OCI-LY7 (cell line): ENCODE data around the gene RHEX. TPM values are rescaled to one million over a fixed set of nuclear protein-coding genes. Genes with fewer than 3 reads are reported as not detected.

Experiments used
- BruUV-seq: library from RNA; stranded (reverse); fragments of 400-500 nt; replicated peaks from 2 replicates; lab custom pipeline; 2021; lab: Mats Ljungman, UMichigan
- CTCF ChIA-PET: fragments of 300-600 bp; sonication (Branson Sonifier 250); formaldehyde crosslinking; loops from one replicate; lab custom pipeline; 2022; ENCODE audit warnings: antibody characterized with exemption; ENCODE audit not compliant: unreplicated experiment; lab: Charles Lee
- POLR2A ChIA-PET: fragments of 300-600 bp; sonication (Branson Sonifier 250); formaldehyde crosslinking; loops from one replicate; lab custom pipeline; 2022; ENCODE audit warnings: antibody characterized with exemption; lab: Charles Lee
- DNase-seq: peaks from one replicate; pipeline ENCODE4 v3.0.0-alpha.2; 2015; ENCODE audit warnings: low spot score
- H2AFZ ChIP-seq: fragments of 200-600 bp; sonication (generic), shearing (Covaris generic); 2 replicates; pipeline ENCODE4 v1.6.1; 2014; ENCODE audit warnings: mild to moderate bottlenecking, antibody characterized with exemption, low read length, moderate library complexity
- H3K27ac ChIP-seq: fragments of 200-600 bp; sonication (generic); 2 replicates; pipeline ENCODE4 v1.5.1; 2014; ENCODE audit warnings: mixed run types, low read depth, mild to moderate bottlenecking, moderate library complexity, low read length, inconsistent platforms; ENCODE audit not compliant: poor library complexity, severe bottlenecking
- H3K36me3 ChIP-seq: fragments of 200-600 bp; sonication (generic); 2 replicates; pipeline ENCODE4 v1.6.1; 2014; ENCODE audit warnings: mild to moderate bottlenecking, antibody characterized with exemption, low read length, moderate library complexity, mixed read lengths; ENCODE audit not compliant: insufficient read depth
- H3K4me1 ChIP-seq: fragments of 200-600 bp; sonication (generic); 2 replicates; pipeline ENCODE4 v1.5.1; 2014; ENCODE audit warnings: mild to moderate bottlenecking, low read length; ENCODE audit not compliant: insufficient read depth, poor library complexity, severe bottlenecking
- H3K4me2 ChIP-seq: fragments of 200-600 bp; sonication (generic); 2 replicates; pipeline ENCODE4 v1.6.1; 2014; ENCODE audit warnings: mild to moderate bottlenecking, low read length
- H3K4me3 ChIP-seq: fragments of 200-600 bp; sonication (generic); 2 replicates; pipeline ENCODE4 v1.5.1; 2014; ENCODE audit warnings: mild to moderate bottlenecking, low read depth, low read length; ENCODE audit not compliant: poor library complexity, severe bottlenecking
- H3K79me2 ChIP-seq: fragments of 200-600 bp; sonication (generic); 2 replicates; pipeline ENCODE4 v1.6.1; 2016; ENCODE audit warnings: low read depth, mild to moderate bottlenecking, low read length, moderate library complexity, mixed read lengths; ENCODE audit not compliant: insufficient read depth
- H3K9me2 ChIP-seq: fragments of 200-600 bp; sonication (generic); 2 replicates; pipeline ENCODE4 v1.6.1; 2016; ENCODE audit warnings: mild to moderate bottlenecking, low read length, mixed read lengths; ENCODE audit not compliant: insufficient read depth
- H3K9me3 ChIP-seq: fragments of 200-600 bp; sonication (generic); 2 replicates; pipeline ENCODE4 v1.6.1; 2014; ENCODE audit warnings: mild to moderate bottlenecking, mixed run types, low read length, mixed read lengths
- H4K20me1 ChIP-seq: fragments of 200-600 bp; sonication (generic); 2 replicates; pipeline ENCODE4 v1.6.1; 2014; ENCODE audit warnings: mild to moderate bottlenecking, antibody characterized with exemption, low read length, moderate library complexity, mixed read lengths; ENCODE audit not compliant: insufficient read depth
- EZH2phosphoT487 ChIP-seq: fragments of 200-600 bp; sonication (generic); IDR thresholded peaks from 2 replicates; pipeline ENCODE4 v1.6.1; 2018; ENCODE audit warnings: low read depth, borderline replicate concordance, mild to moderate bottlenecking, mixed run types, antibody characterized with exemption, low read length, moderate library complexity, mixed read lengths
- intact Hi-C: fragments of 100-400 bp; cut with micrococcal nuclease; formaldehyde crosslinking; loops from one replicate; pipeline ENCODE4 v1.10.0; 2022; ENCODE audit not compliant: unreplicated experiment
- total RNA-seq, 2 experiments: library from RNA; depleted of rRNA in 1 of 2; stranded (reverse); fragments of >200 nt in 1 of 2; shearing (Covaris generic) in 1 of 2; gene quantifications; 2 replicates each; pipeline ENCODE4 v1.2.3, GENCODE V29; 2014 to 2022
- TF ChIP-seq, protein P1 (sequence below): fragments of 200-600 bp; sonication (generic); conservative IDR thresholded peaks from 2 replicates; pipeline ENCODE4 v1.5.1; 2014; ENCODE audit warnings: mild to moderate bottlenecking, antibody characterized with exemption, low read length, moderate library complexity, mixed read lengths

Gene RHEX
- total RNA-seq, 2 experiments from 2014 or later, result 5.0 to 9.9 TPM

DNA sequence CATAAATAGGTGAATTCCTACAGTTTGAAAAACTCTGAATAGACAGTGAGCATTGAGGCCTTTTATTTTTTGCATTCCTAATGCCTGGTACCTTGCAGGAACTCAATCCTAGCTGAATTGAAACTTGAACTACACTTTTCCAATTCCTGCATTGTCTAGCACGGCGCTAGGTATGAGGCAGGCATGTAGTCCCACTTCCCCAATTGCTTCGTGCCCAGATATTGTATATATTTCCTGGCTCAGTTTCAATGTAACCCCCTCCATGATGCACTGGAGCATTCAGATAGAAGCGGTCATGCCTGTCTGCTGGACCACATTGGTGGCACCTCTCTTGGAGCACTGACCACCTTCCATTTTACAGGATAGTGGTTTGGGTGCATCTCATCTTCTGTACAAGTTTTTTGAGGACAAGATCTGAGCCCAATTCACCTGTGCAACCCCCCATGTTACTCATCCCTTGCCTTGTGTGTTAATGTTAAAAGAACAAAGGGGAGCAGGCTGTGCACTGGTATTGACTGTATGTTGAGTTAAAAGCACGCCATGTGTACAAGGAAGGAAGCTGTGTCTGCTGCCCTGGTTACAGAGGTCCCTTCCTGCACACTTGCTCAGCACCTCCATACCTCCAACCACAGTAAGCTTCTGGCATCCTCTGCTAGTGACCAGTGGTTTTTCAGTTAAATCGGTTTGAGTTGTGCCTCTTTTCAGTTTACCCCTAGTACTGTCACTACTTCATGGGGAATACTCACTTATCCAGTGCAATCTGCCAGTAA lies 39.8 kb upstream of the RHEX start:
- no peak overlapping the region for H3K4me3 ChIP-seq
- H4K20me1 ChIP-seq, result no peaks in the 10 kb centered on the region
- H2AFZ ChIP-seq, result peak overlapping the region; percentile 94; the same call in 1 of the 2 replicates
- TF ChIP-seq EZH2phosphoT487, result no peak
- TF ChIP-seq, protein P1, sequence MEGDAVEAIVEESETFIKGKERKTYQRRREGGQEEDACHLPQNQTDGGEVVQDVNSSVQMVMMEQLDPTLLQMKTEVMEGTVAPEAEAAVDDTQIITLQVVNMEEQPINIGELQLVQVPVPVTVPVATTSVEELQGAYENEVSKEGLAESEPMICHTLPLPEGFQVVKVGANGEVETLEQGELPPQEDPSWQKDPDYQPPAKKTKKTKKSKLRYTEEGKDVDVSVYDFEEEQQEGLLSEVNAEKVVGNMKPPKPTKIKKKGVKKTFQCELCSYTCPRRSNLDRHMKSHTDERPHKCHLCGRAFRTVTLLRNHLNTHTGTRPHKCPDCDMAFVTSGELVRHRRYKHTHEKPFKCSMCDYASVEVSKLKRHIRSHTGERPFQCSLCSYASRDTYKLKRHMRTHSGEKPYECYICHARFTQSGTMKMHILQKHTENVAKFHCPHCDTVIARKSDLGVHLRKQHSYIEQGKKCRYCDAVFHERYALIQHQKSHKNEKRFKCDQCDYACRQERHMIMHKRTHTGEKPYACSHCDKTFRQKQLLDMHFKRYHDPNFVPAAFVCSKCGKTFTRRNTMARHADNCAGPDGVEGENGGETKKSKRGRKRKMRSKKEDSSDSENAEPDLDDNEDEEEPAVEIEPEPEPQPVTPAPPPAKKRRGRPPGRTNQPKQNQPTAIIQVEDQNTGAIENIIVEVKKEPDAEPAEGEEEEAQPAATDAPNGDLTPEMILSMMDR, result no peak
- no peaks in the 10 kb centered on the region for H3K36me3 ChIP-seq
- BruUV-seq, result no TSS peak
- no peak overlapping the region for H3K4me2 ChIP-seq
- CTCF ChIA-PET, result no interaction called here
- H3K9me2 ChIP-seq, result no peaks in the 10 kb centered on the region
- H3K4me1 ChIP-seq, result peaks cover 19% of the 10 kb centered on the region
- intact Hi-C loops, result no loop called here
- H3K9me3 ChIP-seq, result no peaks in the 10 kb centered on the region
- POLR2A ChIA-PET, result interaction anchor here (0.6 to 1.0 kb wide), 3 partner anchors 13 to 41 kb away, joined by 3 to 4 read pairs (median 3); no protein-coding TSS in a partner anchor
- no peaks in the 10 kb centered on the region for H3K79me2 ChIP-seq
- H3K27ac ChIP-seq, result no peak overlapping the region
- no peak for DNase-seq

DNA sequence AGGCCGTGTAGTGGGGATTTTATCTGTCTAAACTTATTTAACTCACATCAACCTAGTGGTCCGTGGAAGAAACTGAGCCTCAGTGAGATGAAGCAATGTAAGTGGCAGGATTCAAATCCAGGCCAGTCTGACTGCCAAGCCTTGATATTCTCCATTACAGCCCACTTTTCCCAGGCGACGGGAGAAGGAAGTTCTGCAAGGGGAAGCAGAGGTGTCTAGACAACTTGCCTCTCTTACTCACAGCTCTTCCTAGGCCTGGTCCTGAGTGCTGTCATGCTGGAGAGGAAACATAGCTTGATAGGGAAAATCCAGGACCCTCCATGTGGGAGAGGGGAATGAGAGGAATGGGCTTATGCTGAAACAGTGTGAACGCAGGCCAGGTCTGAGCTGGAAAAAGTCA lies 38.4 kb upstream of the RHEX start:
- BruUV-seq, result no TSS peak
- ChIA-PET POLR2A (no interaction called here), CTCF (no interaction called here)
- intact Hi-C loops, result no loop called here
- no peak for DNase-seq
- no peak for TF ChIP-seq EZH2phosphoT487
- TF ChIP-seq, protein P1, result no peak
- no peaks in the 10 kb centered on the region for H3K36me3 ChIP-seq
- H4K20me1 ChIP-seq, result no peaks in the 10 kb centered on the region
- no peaks in the 10 kb centered on the region for H3K9me3 ChIP-seq
- no peak overlapping the region for H3K4me3 ChIP-seq
- H3K4me2 ChIP-seq, result no peak overlapping the region
- H2AFZ ChIP-seq, result no peak overlapping the region
- H3K4me1 ChIP-seq, result peaks cover 19% of the 10 kb centered on the region
- no peaks in the 10 kb centered on the region for H3K9me2 ChIP-seq
- H3K79me2 ChIP-seq, result no peaks in the 10 kb centered on the region
- no peak overlapping the region for H3K27ac ChIP-seq

DNA sequence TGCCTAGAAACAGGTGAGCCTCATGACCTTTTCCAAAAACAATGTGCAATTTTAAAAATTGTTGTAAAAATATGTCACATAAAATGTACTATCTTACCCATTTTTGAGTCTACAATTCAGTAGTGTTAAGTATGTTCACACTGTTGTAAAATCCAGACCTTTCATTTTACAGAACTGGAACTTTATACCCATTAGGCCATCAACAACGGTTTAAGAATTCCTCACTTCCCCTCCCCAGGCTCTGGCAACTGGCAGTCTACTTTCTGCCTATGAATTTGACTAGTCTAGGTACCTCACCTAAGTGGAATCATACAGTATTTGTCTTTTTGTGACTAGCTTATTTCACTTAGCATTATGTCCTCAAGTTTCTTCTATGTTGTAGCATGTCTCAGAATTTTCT lies 37.9 kb upstream of the RHEX start:
- Histone ChIP-seq H3K4me1 (peaks cover 19% of the 10 kb centered on the region), H3K9me2 (no peaks in the 10 kb centered on the region), H3K79me2 (no peaks in the 10 kb centered on the region), H4K20me1 (no peaks in the 10 kb centered on the region), H3K4me2 (no peak overlapping the region), H3K27ac (no peak overlapping the region), H3K9me3 (no peaks in the 10 kb centered on the region), H2AFZ (no peak overlapping the region), H3K36me3 (no peaks in the 10 kb centered on the region), H3K4me3 (no peak overlapping the region)
- ChIA-PET CTCF (no interaction called here), POLR2A (interaction anchor here (1.1 to 2.1 kb wide), 2 partner anchors 16 to 42 kb away, joined by 3 to 6 read pairs; no protein-coding TSS in a partner anchor)
- no TSS peak for BruUV-seq
- intact Hi-C loops, result no loop called here
- no peak for TF ChIP-seq EZH2phosphoT487
- TF ChIP-seq, protein P1, result no peak
- DNase-seq, result no peak
